Suppressor macrophage (primary cell): ENCODE results near the gene MID1.

ENCODE experiments used
- DNase-seq, 4 experiments: peaks; one replicate each; pipeline ENCODE4 v3.0.0-alpha.2; 2020 to 2022
- total RNA-seq, 17 experiments: gene quantifications; one replicate each; lab custom pipeline; 2026; ENCODE audit warnings: mixed read lengths in 6 of 17, inconsistent platforms in 3 of 17; lab: John Stamatoyannopoulos, UW

The MID1 gene
- total RNA-seq = 0 to 3.0 (median 0.13) reads per million in 17 experiments

- peak in 3 of 4 experiments; percentile 2 to 27 (median 16) for DNase-seq
Measured at GRCh38 chrX:10620121-10620699, at the start of gene MID1. Gene MID1 (minus strand): TSS chrX:10620585. CDS start chrX:10567547, 53,038 bp downstream.

GRCh38 chrX:10667143-10667542, 46.8 kb upstream of the MID1 start:
- DNase-seq = no peak

- DNase-seq = no peak
Measured at GRCh38 chrX:10666102-10666501, 45.7 kb upstream of the MID1 start.

- no peak for DNase-seq
Measured at GRCh38 chrX:10665681-10666080, 45.3 kb upstream of the MID1 start.

GRCh38 chrX:10660171-10660570, 39.8 kb upstream of the MID1 start:
- DNase-seq = no peak

- DNase-seq = no peak
Measured at GRCh38 chrX:10656214-10656613, 35.8 kb upstream of the MID1 start.

GRCh38 chrX:10654960-10655359, 34.6 kb upstream of the MID1 start:
- no peak for DNase-seq

GRCh38 chrX:10653302-10653701, 32.9 kb upstream of the MID1 start:
- DNase-seq = no peak

GRCh38 chrX:10649265-10649664, 28.9 kb upstream of the MID1 start:
- no peak for DNase-seq

- DNase-seq = no peak
Measured at GRCh38 chrX:10648614-10649013, 28.2 kb upstream of the MID1 start.

GRCh38 chrX:10636851-10637250, 16.5 kb upstream of the MID1 start:
- no peak for DNase-seq

GRCh38 chrX:10636337-10636736, 16.0 kb upstream of the MID1 start:
- DNase-seq = peak in 3 of 4 experiments; percentile 5 to 20 (median 7)

GRCh38 chrX:10634392-10635161, 14.2 kb upstream of the MID1 start:
- no peak for DNase-seq

GRCh38 chrX:10633722-10634121, 13.3 kb upstream of the MID1 start:
- peak; percentile 3 to 53 (median 34) for DNase-seq

GRCh38 chrX:10631416-10632145, 11.2 kb upstream of the MID1 start:
- DNase-seq = no peak

- peak; percentile 3 to 32 (median 20) for DNase-seq
Measured at GRCh38 chrX:10630320-10630719, 9.9 kb upstream of the MID1 start.

- no peak for DNase-seq
Measured at GRCh38 chrX:10629905-10630304, 9.5 kb upstream of the MID1 start.

GRCh38 chrX:10628906-10629305, 8.5 kb upstream of the MID1 start:
- no peak for DNase-seq

GRCh38 chrX:10622197-10622596, 1.8 kb upstream of the MID1 start:
- no peak for DNase-seq

- peak in 3 of 4 experiments; percentile 3 to 22 (median 13) for DNase-seq
Measured at GRCh38 chrX:10619425-10620046, 849 bp downstream of the MID1 start.

- no peak for DNase-seq
Measured at GRCh38 chrX:10618961-10619360, 1.4 kb downstream of the MID1 start.

- DNase-seq = no peak
Measured at GRCh38 chrX:10617999-10618351, 2.4 kb downstream of the MID1 start.
